ENCODE data around the gene ANAPC5.

DNA sequence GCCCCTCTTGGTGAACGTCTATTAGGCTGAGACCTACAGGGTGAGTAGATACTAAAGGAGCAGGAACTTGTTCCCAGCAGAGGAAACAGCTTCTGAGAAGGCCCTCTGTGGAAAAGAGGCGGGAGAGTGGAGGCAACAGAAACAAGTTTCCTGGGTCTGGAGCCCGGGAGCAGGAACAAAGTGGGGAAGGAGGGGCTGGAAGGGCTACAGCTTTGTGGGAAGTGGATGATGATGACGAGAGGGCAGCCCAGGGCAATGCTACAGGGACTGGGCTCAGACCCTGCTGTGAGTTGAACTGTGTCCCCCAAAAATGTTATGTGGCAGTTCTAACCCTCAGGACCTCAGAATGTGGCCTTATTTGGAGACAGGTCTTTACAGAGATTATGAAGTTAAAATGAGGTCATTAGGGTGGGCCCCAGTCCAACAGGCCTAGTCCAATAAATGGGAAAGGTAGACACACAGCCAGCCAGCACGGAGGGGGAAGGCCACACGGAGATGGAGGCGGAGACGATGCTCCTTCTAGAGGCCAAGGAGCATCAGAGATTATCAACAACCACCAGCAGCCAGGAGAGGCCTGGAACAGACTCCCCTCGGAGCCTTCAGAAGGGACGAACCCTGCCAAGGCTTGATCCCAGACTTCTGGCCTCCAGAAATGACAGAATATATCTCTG lies 70.0 kb downstream of the ANAPC5 start:
- TF ChIP-seq POLR2AphosphoS5 (IDR thresholded peaks at IDR 0.05; ENCODE audit: low read depth, low read length) (no peak), TAF1 (IDR thresholded peaks at IDR 0.05; ENCODE audit: borderline replicate concordance, insufficient read depth, low read length) (no peak)
- TF ChIP-seq, protein P1, sequence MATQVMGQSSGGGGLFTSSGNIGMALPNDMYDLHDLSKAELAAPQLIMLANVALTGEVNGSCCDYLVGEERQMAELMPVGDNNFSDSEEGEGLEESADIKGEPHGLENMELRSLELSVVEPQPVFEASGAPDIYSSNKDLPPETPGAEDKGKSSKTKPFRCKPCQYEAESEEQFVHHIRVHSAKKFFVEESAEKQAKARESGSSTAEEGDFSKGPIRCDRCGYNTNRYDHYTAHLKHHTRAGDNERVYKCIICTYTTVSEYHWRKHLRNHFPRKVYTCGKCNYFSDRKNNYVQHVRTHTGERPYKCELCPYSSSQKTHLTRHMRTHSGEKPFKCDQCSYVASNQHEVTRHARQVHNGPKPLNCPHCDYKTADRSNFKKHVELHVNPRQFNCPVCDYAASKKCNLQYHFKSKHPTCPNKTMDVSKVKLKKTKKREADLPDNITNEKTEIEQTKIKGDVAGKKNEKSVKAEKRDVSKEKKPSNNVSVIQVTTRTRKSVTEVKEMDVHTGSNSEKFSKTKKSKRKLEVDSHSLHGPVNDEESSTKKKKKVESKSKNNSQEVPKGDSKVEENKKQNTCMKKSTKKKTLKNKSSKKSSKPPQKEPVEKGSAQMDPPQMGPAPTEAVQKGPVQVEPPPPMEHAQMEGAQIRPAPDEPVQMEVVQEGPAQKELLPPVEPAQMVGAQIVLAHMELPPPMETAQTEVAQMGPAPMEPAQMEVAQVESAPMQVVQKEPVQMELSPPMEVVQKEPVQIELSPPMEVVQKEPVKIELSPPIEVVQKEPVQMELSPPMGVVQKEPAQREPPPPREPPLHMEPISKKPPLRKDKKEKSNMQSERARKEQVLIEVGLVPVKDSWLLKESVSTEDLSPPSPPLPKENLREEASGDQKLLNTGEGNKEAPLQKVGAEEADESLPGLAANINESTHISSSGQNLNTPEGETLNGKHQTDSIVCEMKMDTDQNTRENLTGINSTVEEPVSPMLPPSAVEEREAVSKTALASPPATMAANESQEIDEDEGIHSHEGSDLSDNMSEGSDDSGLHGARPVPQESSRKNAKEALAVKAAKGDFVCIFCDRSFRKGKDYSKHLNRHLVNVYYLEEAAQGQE (IDR thresholded peaks at IDR 0.05; ENCODE audit: insufficient read depth in 1 of 2, low read depth in 2 of 2, low read length in 2 of 2): no peak
